ENCODE data around the gene ZNF490. TPM values are rescaled to one million over a fixed set of nuclear protein-coding genes. Genes with fewer than 3 reads are reported as not detected.

ZNF490 gene
- polyA plus RNA-seq, 1 donor: 5.7 TPM

- no peak for DNase-seq
These were observed 65.3 kb downstream of the ZNF490 start for GRCh38 chr19:12545267-12545666.

- no peak for DNase-seq
These were observed 66.2 kb downstream of the ZNF490 start for GRCh38 chr19:12544401-12544876.

GRCh38 chr19:12543855-12544254 is 66.8 kb downstream of the ZNF490 start:
- no peak for DNase-seq

Other genes starting within 250 kb of the ZNF490 start
- 6.9 TPM for gene ZNF442, start 245.1 kb downstream of the ZNF490 start, polyA plus RNA-seq (ENCODE audit: insufficient read length)
- gene ZNF799, start 209.5 kb downstream of the ZNF490 start, polyA plus RNA-seq (ENCODE audit: insufficient read length): 9.3 TPM
- 14.2 TPM for gene ZNF443, start 169.8 kb downstream of the ZNF490 start, polyA plus RNA-seq (ENCODE audit: insufficient read length)
- gene ZNF709, start 126.0 kb downstream of the ZNF490 start, polyA plus RNA-seq (ENCODE audit: insufficient read length): 11.0 TPM
- gene ZNF564, start 59.3 kb downstream of the ZNF490 start, polyA plus RNA-seq (ENCODE audit: insufficient read length): 13.9 TPM
- gene ZNF791, start 107 bp upstream of the ZNF490 start, polyA plus RNA-seq (ENCODE audit: insufficient read length): 28.1 TPM
- 35.1 TPM for gene MAN2B1, start 55.9 kb upstream of the ZNF490 start, polyA plus RNA-seq (ENCODE audit: insufficient read length)
- 18.2 TPM for gene WDR83, start 56.0 kb upstream of the ZNF490 start, polyA plus RNA-seq (ENCODE audit: insufficient read length)
- 87.9 TPM for gene DHPS, start 71.1 kb upstream of the ZNF490 start, polyA plus RNA-seq (ENCODE audit: insufficient read length)
- gene GNG14, start 77.2 kb upstream of the ZNF490 start, polyA plus RNA-seq (ENCODE audit: insufficient read length): 1.00 TPM
- 10.4 TPM for gene FBXW9, start 85.8 kb upstream of the ZNF490 start, polyA plus RNA-seq (ENCODE audit: insufficient read length)
- gene TNPO2, start 113.1 kb upstream of the ZNF490 start, polyA plus RNA-seq (ENCODE audit: insufficient read length): 78.7 TPM
- 139 TPM for gene TRIR, start 123.9 kb upstream of the ZNF490 start, polyA plus RNA-seq (ENCODE audit: insufficient read length)
- gene GET3, start 126.7 kb upstream of the ZNF490 start, polyA plus RNA-seq (ENCODE audit: insufficient read length): 74.0 TPM
- 0.23 TPM for gene BEST2, start 141.0 kb upstream of the ZNF490 start, polyA plus RNA-seq (ENCODE audit: insufficient read length)
- gene HOOK2, start 164.7 kb upstream of the ZNF490 start, polyA plus RNA-seq (ENCODE audit: insufficient read length): 78.3 TPM
- gene JUNB, start 180.7 kb upstream of the ZNF490 start, polyA plus RNA-seq (ENCODE audit: insufficient read length): 22.7 TPM
- gene PRDX2, start 191.0 kb upstream of the ZNF490 start, polyA plus RNA-seq (ENCODE audit: insufficient read length): 274 TPM
- 5.4 TPM for gene THSD8, start 191.3 kb upstream of the ZNF490 start, polyA plus RNA-seq (ENCODE audit: insufficient read length)
- 35.1 TPM for gene RNASEH2A, start 195.8 kb upstream of the ZNF490 start, polyA plus RNA-seq (ENCODE audit: insufficient read length)
- 0.07 TPM for gene RTBDN, start 223.8 kb upstream of the ZNF490 start, polyA plus RNA-seq (ENCODE audit: insufficient read length)
- 1.0 TPM for gene MAST1, start 227.7 kb upstream of the ZNF490 start, polyA plus RNA-seq (ENCODE audit: insufficient read length)

All from left kidney (tissue), 2 donors.